Measurements from ENCODE around the gene IL5.
"Not testable (repeated sequence)": the region's sequence is repeated elsewhere in the genome, so short reads cannot be mapped to it uniquely, and the experiment has no call there.

Gene IL5

GRCh38 chr5:132543472-132544201 lies at the start of gene IL5:
TSS of gene IL5 (minus strand) at chr5:132543522. CDS start at chr5:132543478, 44 bp downstream.
- no peak for DNase-seq (ENCODE audit: low read depth in 4 of 4, low spot score in 1 of 4)

GRCh38 chr5:132592521-132592920 lies 49.2 kb upstream of the IL5 start:
- DNase-seq (ENCODE audit: low read depth in 4 of 4, low spot score in 1 of 4): no peak

DNA sequence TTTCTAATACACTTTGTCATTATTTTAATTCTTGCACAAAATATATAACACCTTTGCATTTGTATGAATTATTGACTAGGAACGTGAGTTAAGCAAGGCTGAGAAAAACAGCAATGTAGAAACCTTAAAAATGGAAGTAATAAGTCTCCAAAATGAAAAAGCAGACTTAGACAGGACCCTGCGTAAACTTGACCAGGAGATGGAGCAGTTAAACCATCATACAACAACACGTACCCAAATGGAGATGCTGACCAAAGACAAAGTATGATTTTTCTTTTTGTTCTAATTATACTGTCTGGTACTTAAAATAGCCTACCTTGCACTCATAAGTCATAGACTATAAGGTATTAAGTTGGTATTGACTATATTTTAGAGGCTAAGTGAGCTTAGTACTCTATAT lies 47.8 kb upstream of the IL5 start:
- no peak for DNase-seq (ENCODE audit: low read depth in 4 of 4, low spot score in 1 of 4)

DNA sequence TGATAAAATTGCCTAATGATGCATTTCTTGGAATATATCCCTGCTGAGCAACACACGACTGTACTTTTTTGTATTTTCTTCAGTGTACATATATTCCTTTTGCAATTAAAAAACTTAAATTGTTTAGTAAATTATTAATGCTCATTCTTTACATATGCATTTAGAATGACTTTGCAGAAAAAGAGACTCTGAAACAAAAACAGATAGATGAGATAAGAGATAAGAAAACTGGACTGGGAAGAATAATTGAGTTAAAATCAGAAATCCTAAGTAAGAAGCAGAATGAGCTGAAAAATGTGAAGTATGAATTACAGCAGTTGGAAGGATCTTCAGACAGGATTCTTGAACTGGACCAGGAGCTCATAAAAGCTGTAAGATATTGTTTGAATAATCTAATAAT lies 46.1 kb upstream of the IL5 start:
- DNase-seq (ENCODE audit: low read depth in 4 of 4, low spot score in 1 of 4): no peak

DNA sequence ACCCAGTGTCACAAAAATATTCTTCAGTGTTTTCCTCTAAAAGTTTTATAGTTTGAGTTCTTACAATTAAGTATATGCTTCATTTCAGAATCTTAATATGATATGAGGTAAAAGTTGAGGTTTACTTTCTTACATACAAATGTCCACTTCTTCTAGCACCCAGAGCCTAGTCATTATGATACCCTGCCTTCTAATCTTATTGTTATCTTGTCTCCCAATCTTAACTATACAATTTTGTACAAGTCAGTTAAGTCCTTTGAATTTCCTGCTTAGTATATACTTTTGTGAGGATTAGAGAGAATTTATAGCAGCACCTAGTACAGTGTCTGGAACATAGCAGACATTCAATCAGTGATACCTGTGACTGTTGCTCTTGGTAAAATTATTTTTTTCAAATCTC lies 42.7 kb upstream of the IL5 start:
- no peak for DNase-seq (ENCODE audit: low read depth in 4 of 4, low spot score in 1 of 4)

DNA sequence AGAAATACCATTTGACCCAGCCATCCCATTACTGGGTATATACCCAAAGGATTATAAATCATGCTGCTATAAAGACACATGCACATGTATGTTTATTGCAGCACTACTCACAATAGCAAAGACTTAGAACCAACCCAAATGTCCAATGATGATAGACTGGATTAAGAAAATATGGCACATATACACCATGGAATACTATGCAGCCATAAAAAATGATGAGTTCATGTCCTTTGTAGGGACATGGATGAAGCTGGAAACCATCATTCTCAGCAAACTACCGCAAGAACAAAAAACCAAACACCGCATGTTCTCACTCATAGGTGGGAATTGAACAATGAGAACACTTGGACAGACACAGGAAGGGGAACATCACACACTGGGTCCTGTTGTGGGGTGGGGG lies 41.2 kb upstream of the IL5 start:
- DNase-seq (ENCODE audit: low read depth in 4 of 4, low spot score in 1 of 4): not testable (repeated sequence)

- DNase-seq (ENCODE audit: low read depth in 4 of 4, low spot score in 1 of 4): no peak
Measured at GRCh38 chr5:132576123-132576522, 32.8 kb upstream of the IL5 start.

GRCh38 chr5:132566657-132567056 lies 23.3 kb upstream of the IL5 start:
- no peak for DNase-seq (ENCODE audit: low read depth in 4 of 4, low spot score in 1 of 4)

DNA sequence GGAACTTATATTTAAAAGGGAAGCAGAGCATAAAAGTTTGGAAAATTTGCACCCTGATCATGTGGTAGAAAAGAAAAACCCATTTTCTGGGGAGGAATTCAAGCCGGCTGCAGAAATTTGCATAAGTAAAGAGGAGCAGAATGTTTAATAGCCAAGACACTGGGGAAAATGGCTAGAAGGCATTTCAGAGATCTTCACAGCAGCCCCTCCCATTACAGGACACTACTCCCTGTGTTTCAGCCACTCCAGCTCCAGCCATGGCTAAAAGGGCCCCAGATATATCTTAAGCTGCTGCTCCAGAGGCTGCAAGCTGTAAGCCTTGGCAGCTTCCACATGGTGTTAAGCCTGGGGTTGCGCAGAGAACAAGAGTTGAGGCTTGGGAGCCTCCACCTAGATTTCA lies 21.2 kb upstream of the IL5 start:
- not testable (repeated sequence) for DNase-seq (ENCODE audit: low read depth in 4 of 4, low spot score in 1 of 4)

GRCh38 chr5:132561601-132562000 lies 18.3 kb upstream of the IL5 start:
- no peak for DNase-seq (ENCODE audit: low read depth in 4 of 4, low spot score in 1 of 4)

DNA sequence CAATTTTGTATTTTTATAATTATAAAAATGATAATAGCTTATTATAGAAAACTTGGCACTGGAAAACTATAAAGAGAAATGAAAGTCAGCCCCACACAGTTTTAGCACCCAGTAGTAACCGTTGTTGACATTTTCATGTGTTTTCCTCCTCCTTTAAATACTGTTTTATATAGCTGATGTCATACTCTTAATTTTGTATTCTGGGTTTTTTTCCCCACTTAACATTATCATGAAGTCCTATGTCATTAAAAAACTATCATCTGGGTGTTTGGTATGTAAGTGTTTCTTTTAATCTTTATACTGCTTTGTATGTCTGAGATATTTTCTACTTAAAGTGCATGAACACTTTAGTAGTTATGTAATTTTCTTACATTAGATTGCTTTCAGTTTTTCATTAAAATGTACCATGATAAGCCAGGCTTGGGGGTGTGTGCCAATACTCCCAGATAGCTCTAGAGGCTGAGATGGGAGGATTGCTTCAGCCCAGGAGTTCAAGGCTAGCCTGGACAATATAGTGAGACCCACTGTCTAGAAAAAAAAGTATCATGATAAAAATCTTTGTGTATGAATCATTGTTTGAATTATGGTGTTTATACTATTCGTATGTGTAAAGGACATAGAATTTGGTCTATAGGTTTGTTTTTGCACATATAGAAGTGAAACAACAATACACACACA lies 16.2 kb upstream of the IL5 start:
- no peak for DNase-seq (ENCODE audit: low read depth in 4 of 4, low spot score in 1 of 4)

DNA sequence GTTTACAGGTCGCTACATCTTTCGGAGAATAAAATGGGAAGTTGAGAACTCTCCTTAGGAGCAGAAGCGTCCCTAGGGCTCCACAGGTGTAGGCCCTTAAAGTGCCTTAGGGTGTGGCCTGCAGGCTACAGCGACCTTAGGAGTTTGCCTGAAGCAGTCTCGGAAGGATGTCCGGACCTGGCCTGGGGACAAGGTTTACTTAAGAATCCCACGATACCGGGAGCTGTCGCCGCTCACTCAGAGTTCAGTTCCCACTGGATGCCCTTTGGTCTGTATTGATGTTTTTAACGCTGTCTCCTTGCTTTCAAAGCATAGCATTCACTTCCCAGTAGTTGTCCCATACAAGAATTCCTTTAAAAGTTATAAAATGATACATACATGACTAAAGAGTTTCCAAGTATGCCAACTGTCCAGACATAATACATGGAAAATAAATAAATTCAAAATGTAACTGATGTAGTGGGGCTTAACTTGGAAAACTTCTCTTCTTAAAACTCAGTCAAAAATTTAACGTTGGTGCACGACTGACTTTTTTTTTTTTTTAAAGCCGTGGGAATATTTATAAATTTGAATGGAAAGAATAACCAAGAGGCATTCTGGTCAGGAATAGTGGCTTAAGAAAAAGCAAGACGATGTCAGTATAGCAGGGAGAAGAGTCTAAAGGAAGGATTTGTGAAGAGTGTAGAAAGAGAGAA lies 14.3 kb upstream of the IL5 start:
- DNase-seq (ENCODE audit: low read depth in 4 of 4, low spot score in 1 of 4): peak in 2 of 4 experiments; percentile 21 to 23

DNA sequence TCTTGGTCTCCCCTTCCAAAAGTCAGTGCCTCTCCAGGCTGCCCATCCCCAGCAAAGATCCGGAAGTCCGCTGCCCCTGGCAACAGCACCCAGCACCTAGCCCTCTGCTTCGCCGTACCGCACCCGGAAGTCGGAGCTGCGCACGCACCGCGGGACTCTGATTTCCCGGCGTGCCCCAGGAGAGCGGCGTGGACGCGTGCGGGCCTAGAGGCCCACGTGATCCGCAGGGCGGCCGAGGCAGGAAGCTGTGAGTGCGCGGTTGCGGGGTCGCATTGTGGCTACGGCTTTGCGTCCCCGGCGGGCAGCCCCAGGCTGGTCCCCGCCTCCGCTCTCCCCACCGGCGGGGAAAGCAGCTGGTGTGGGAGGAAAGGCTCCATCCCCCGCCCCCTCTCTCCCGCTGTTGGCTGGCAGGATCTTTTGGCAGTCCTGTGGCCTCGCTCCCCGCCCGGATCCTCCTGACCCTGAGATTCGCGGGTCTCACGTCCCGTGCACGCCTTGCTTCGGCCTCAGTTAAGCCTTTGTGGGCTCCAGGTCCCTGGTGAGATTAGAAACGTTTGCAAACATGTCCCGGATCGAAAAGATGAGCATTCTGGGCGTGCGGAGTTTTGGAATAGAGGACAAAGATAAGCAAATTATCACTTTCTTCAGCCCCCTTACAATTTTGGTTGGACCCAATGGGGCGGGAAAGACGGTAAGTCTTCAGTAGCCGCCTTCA lies 13.6 kb upstream of the IL5 start, which contains the start of gene RAD50:
Gene RAD50, plus strand, starts transcription at position 215 of the 715 bp plus-strand sequence. Its CDS starts 348 bp downstream, at position 563.
- DNase-seq (ENCODE audit: low read depth in 4 of 4, low spot score in 1 of 4): peak; percentile 78 to 90 (median 86)

- DNase-seq (ENCODE audit: low read depth in 4 of 4, low spot score in 1 of 4): no peak
Measured at GRCh38 chr5:132556153-132556762, 12.9 kb upstream of the IL5 start.

- DNase-seq (ENCODE audit: low read depth in 4 of 4, low spot score in 1 of 4): no peak
Measured at GRCh38 chr5:132549576-132549975, 6.3 kb upstream of the IL5 start.

DNA sequence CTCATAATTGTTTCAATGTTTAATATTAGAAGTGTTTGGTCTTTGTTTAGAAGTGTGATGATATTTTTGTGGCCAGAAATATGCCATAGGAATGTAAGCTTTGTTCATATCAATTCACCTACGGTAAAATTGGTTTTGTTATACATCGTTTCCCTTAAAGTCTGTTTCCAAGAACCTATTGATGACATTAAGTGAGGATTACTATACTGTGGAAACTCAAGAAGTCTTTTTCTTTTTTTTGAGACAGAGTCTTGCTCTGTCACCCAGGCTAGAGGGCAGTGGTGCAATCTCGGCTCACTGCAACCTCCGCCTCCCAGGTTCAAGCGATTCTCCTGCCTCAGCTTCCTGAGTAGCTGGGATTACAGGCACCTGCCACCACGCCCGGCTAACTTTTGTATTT lies 5.5 kb upstream of the IL5 start:
- DNase-seq (ENCODE audit: low read depth in 4 of 4, low spot score in 1 of 4): not testable (repeated sequence)

- DNase-seq (ENCODE audit: low read depth in 4 of 4, low spot score in 1 of 4): no peak
Measured at GRCh38 chr5:132547269-132547668, 3.9 kb upstream of the IL5 start.

- peak in 2 of 4 experiments; percentile 21 to 51 for DNase-seq (ENCODE audit: low read depth in 4 of 4, low spot score in 1 of 4)
Measured at GRCh38 chr5:132546108-132546507, 2.8 kb upstream of the IL5 start.

GRCh38 chr5:132540764-132541163 lies 2.6 kb downstream of the IL5 start:
- no peak for DNase-seq (ENCODE audit: low read depth in 4 of 4, low spot score in 1 of 4)

GRCh38 chr5:132540149-132540548 lies 3.2 kb downstream of the IL5 start:
- no peak for DNase-seq (ENCODE audit: low read depth in 4 of 4, low spot score in 1 of 4)

DNA sequence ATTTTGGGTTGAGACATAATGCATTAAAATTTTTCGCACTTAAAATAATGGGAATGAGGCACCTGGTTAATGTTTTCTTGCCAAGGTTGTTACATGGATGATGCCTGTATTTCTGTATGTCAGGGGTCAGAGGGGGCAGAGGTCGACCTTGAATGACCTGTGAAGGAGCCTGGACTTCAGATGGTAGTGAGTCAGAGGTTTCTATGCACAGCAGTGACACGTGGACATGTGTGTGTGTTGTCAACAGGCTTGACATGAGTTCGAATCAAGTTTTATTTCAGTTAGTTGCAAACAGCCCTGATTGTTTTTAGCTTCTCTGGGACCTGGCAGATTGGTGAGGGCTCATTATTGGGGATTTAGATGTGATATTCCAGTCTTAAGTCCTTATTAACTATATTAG lies 3.6 kb downstream of the IL5 start:
- no peak for DNase-seq (ENCODE audit: low read depth in 4 of 4, low spot score in 1 of 4)

All from stimulated activated CD4-positive, alpha-beta T cell treated with anti-CD3 and anti-CD28 coated beads, Interleukin-1b, Interleukin-23, amount 100 ng/mL, for 24 hours (primary cell).